Measurements from ENCODE around the gene SPATA6L. TPM values are rescaled to one million over a fixed set of nuclear protein-coding genes. Genes with fewer than 3 reads are reported as not detected.

The SPATA6L gene
- polyA plus RNA-seq, 1 of the 3 experiments (the other 2 are of a cell fraction) = 0.44 TPM

- Histone ChIP-seq H3K79me2 (ENCODE audit: insufficient read depth) (no peaks in the 10 kb centered on the region), H4K20me1 (ENCODE audit: insufficient read depth) (no peaks in the 10 kb centered on the region), H2AFZ (ENCODE audit: low read depth) (no peak overlapping the region), H3K9me2 (no peaks in the 10 kb centered on the region), H3K9ac (no peak overlapping the region), H3K36me3 (replicated peaks in 1 of 2; ENCODE audit: control insufficient read depth in 1 of 2, insufficient read depth in 2 of 2, low read length in 1 of 2) (no peaks in the 10 kb centered on the region), H3F3A (replicated peaks; ENCODE audit: insufficient read depth) (no peaks in the 10 kb centered on the region), H3K4me3 (ENCODE audit: low read depth in 2 of 2, low read length in 1 of 2) (no peak overlapping the region), H3K4me1 (ENCODE audit: control insufficient read depth in 1 of 2, insufficient read depth in 2 of 2, low read depth in 1 of 2, low read length in 1 of 2) (no peaks in the 10 kb centered on the region), H3K27me3 (ENCODE audit: insufficient read depth) (no peaks in the 10 kb centered on the region), H3K27ac (ENCODE audit: low read depth in 2 of 2, low read length in 1 of 2) (no peak overlapping the region), H3K4me2 (no peak overlapping the region), H3K9me3 (no peaks in the 10 kb centered on the region)
- CTCF ChIA-PET = no interaction called here
- 67% methylated on average over 2 of the region's 2 CpGs for WGBS (ENCODE audit: low lambda C conversion rate)
- TF ChIP-seq JUND (IDR thresholded peaks at IDR 0.05) (no peak), CHD2 (IDR thresholded peaks at IDR 0.05; ENCODE audit: low read length, partially characterized antibody) (no peak), EZH2phosphoT487 (IDR thresholded peaks at IDR 0.05; ENCODE audit: borderline replicate concordance, low read depth) (no peak), CTCF (IDR thresholded peaks at IDR 0.05) (no peak)
- POLR2A ChIA-PET = no interaction called here
- DNase-seq = no peak
Measured at GRCh38 chr9:4555236-4555635, 111.0 kb downstream of the SPATA6L start.

GRCh38 chr9:4553951-4554381 is 112.3 kb downstream of the SPATA6L start:
- WGBS (ENCODE audit: low lambda C conversion rate) = 35% methylated on average over 1 of the region's 1 CpG
- ChIA-PET CTCF (interaction anchor here (1.6 to 1.7 kb wide), 2 partner anchors 51 to 86 kb away, joined by 4 to 5 read pairs; no protein-coding TSS in a partner anchor), POLR2A (no interaction called here)
- Histone ChIP-seq H3K36me3 (replicated peaks in 1 of 2; ENCODE audit: control insufficient read depth in 1 of 2, insufficient read depth in 2 of 2, low read length in 1 of 2) (no peaks in the 10 kb centered on the region), H4K20me1 (ENCODE audit: insufficient read depth) (no peaks in the 10 kb centered on the region), H3K27me3 (ENCODE audit: insufficient read depth) (no peaks in the 10 kb centered on the region), H3K79me2 (ENCODE audit: insufficient read depth) (no peaks in the 10 kb centered on the region), H3F3A (replicated peaks; ENCODE audit: insufficient read depth) (no peaks in the 10 kb centered on the region), H3K9me2 (no peaks in the 10 kb centered on the region), H3K9me3 (no peaks in the 10 kb centered on the region), H2AFZ (ENCODE audit: low read depth) (no peak overlapping the region), H3K9ac (no peak overlapping the region), H3K4me3 (ENCODE audit: low read depth in 2 of 2, low read length in 1 of 2) (no peak overlapping the region), H3K4me1 (ENCODE audit: control insufficient read depth in 1 of 2, insufficient read depth in 2 of 2, low read depth in 1 of 2, low read length in 1 of 2) (no peaks in the 10 kb centered on the region), H3K27ac (ENCODE audit: low read depth in 2 of 2, low read length in 1 of 2) (no peak overlapping the region), H3K4me2 (no peak overlapping the region)
- no peak for DNase-seq
- TF ChIP-seq MXI1 (IDR thresholded peaks at IDR 0.05; ENCODE audit: low read depth, low read length) = no peak
- no peak for TF ChIP-seq FOXJ3 (CRISPR knock-in tag; IDR thresholded peaks at IDR 0.05)
- TF ChIP-seq EZH2phosphoT487 (IDR thresholded peaks at IDR 0.05; ENCODE audit: borderline replicate concordance, low read depth) = no peak

GRCh38 chr9:4550777-4551484 is 115.3 kb downstream of the SPATA6L start:
- ChIA-PET POLR2A (no interaction called here), CTCF (interaction anchor here (1.6 kb wide), 1 partner anchor 11 kb away, joined by 3 read pairs; no protein-coding TSS in a partner anchor)
- Histone ChIP-seq H3K27ac (ENCODE audit: low read depth in 2 of 2, low read length in 1 of 2) (no peak overlapping the region), H2AFZ (ENCODE audit: low read depth) (no peak overlapping the region), H3K27me3 (ENCODE audit: insufficient read depth) (no peaks in the 10 kb centered on the region), H3K36me3 (replicated peaks in 1 of 2; ENCODE audit: control insufficient read depth in 1 of 2, insufficient read depth in 2 of 2, low read length in 1 of 2) (no peaks in the 10 kb centered on the region), H3K4me3 (ENCODE audit: low read depth in 2 of 2, low read length in 1 of 2) (no peak overlapping the region), H3K9ac (no peak overlapping the region), H3K4me2 (no peak overlapping the region), H3K9me3 (no peaks in the 10 kb centered on the region), H3K79me2 (ENCODE audit: insufficient read depth) (no peaks in the 10 kb centered on the region), H3K9me2 (no peaks in the 10 kb centered on the region), H3F3A (replicated peaks; ENCODE audit: insufficient read depth) (no peaks in the 10 kb centered on the region), H3K4me1 (ENCODE audit: control insufficient read depth in 1 of 2, insufficient read depth in 2 of 2, low read depth in 1 of 2, low read length in 1 of 2) (peaks cover 0 to 4% of the 10 kb centered on the region in 2 experiments; a peak in 1 of 4 replicates), H4K20me1 (ENCODE audit: insufficient read depth) (no peaks in the 10 kb centered on the region)
- 44% methylated on average over 4 of the region's 4 CpGs for WGBS (ENCODE audit: low lambda C conversion rate)
- DNase-seq = no peak
- TF ChIP-seq RFX5 (IDR thresholded peaks at IDR 0.05; ENCODE audit: low read length) (no peak), TAF1 (IDR thresholded peaks at IDR 0.05; ENCODE audit: borderline replicate concordance, low read depth, low read length) (no peak), CTCF (IDR thresholded peaks at IDR 0.05) (no peak), POLR2AphosphoS5 (IDR thresholded peaks at IDR 0.05; ENCODE audit: low read depth, low read length) (no peak), TEAD4 (IDR thresholded peaks at IDR 0.05; ENCODE audit: borderline replicate concordance, insufficient read depth) (no peak), SMC3 (IDR thresholded peaks at IDR 0.05; ENCODE audit: low read depth, low read length) (no peak), RAD21 (IDR thresholded peaks at IDR 0.05; ENCODE audit: low read length) (no peak), NRF1 (IDR thresholded peaks at IDR 0.05; ENCODE audit: low read depth, low read length) (no peak), FOSL2 (IDR thresholded peaks at IDR 0.05; ENCODE audit: borderline replicate concordance, low read depth) (no peak)

All from SK-N-SH (cell line).